HG02852 (cell line): ENCODE results near the gene ELOVL1.
A peak's percentile ranks its signal among the peaks of the same experiment; 100 is the strongest.
"Not testable (repeated sequence)": the region's sequence is repeated elsewhere in the genome, so short reads cannot be mapped to it uniquely, and the experiment has no call there.

Experiments
- ATAC-seq: cut with Tn5 transposase; IDR thresholded peaks from one replicate; pipeline ENCODE4 v1.9.1; 2021; ENCODE audit warnings: mild to moderate bottlenecking, moderate library complexity; ENCODE audit not compliant: unreplicated experiment

Gene ELOVL1

GRCh38 chr1:43367904-43368645 lies at the start of gene ELOVL1:
Gene ELOVL1, minus strand, starts transcription at chr1:43368011. Its CDS starts 2,402 bp downstream, at chr1:43365609.
- peak; percentile 66 for ATAC-seq

- ATAC-seq = no peak
Measured at GRCh38 chr1:43415901-43416300, 48.1 kb upstream of the ELOVL1 start.

GRCh38 chr1:43414634-43415223 lies 46.9 kb upstream of the ELOVL1 start:
- no peak for ATAC-seq

- not testable (repeated sequence) for ATAC-seq
Measured at GRCh38 chr1:43413426-43413825, 45.6 kb upstream of the ELOVL1 start.

GRCh38 chr1:43410571-43410970 lies 42.8 kb upstream of the ELOVL1 start:
- no peak for ATAC-seq

GRCh38 chr1:43405876-43406234 lies 38.0 kb upstream of the ELOVL1 start:
- no peak for ATAC-seq

GRCh38 chr1:43405219-43405875 lies 37.5 kb upstream of the ELOVL1 start:
- no peak for ATAC-seq

GRCh38 chr1:43404353-43404752 lies 36.5 kb upstream of the ELOVL1 start:
- no peak for ATAC-seq

- ATAC-seq = no peak
Measured at GRCh38 chr1:43402089-43402865, 34.5 kb upstream of the ELOVL1 start.

GRCh38 chr1:43400441-43400840 lies 32.6 kb upstream of the ELOVL1 start:
- not testable (repeated sequence) for ATAC-seq

- no peak for ATAC-seq
Measured at GRCh38 chr1:43398227-43398626, 30.4 kb upstream of the ELOVL1 start.

- no peak for ATAC-seq
Measured at GRCh38 chr1:43396059-43396458, 28.2 kb upstream of the ELOVL1 start.

- no peak for ATAC-seq
Measured at GRCh38 chr1:43395523-43395922, 27.7 kb upstream of the ELOVL1 start.

- ATAC-seq = no peak
Measured at GRCh38 chr1:43392702-43393101, 24.9 kb upstream of the ELOVL1 start.

- peak; percentile 87 for ATAC-seq
Measured at GRCh38 chr1:43389326-43390313, 21.8 kb upstream of the ELOVL1 start, which contains the start of the genes MED8 and SZT2. Gene MED8, minus strand, starts transcription at chr1:43389800. Its CDS starts 36 bp downstream, at chr1:43389764. Gene SZT2, plus strand, starts transcription at chr1:43389899. Its CDS starts 70 bp downstream, at chr1:43389969.

- no peak for ATAC-seq
Measured at GRCh38 chr1:43388613-43389012, 20.8 kb upstream of the ELOVL1 start.

- ATAC-seq = no peak
Measured at GRCh38 chr1:43387976-43388599, 20.3 kb upstream of the ELOVL1 start.

GRCh38 chr1:43386676-43387075 lies 18.9 kb upstream of the ELOVL1 start:
- no peak for ATAC-seq

- no peak for ATAC-seq
Measured at GRCh38 chr1:43383449-43383848, 15.6 kb upstream of the ELOVL1 start.
